Measurements from ENCODE around the gene RAET1E.
"Not testable (repeated sequence)": the region's sequence is repeated elsewhere in the genome, so short reads cannot be mapped to it uniquely, and the experiment has no call there.

RAET1E gene

GRCh38 chr6:149925253-149925973 lies 27.5 kb upstream of the RAET1E start:
- TF ChIP-seq, protein P1, sequence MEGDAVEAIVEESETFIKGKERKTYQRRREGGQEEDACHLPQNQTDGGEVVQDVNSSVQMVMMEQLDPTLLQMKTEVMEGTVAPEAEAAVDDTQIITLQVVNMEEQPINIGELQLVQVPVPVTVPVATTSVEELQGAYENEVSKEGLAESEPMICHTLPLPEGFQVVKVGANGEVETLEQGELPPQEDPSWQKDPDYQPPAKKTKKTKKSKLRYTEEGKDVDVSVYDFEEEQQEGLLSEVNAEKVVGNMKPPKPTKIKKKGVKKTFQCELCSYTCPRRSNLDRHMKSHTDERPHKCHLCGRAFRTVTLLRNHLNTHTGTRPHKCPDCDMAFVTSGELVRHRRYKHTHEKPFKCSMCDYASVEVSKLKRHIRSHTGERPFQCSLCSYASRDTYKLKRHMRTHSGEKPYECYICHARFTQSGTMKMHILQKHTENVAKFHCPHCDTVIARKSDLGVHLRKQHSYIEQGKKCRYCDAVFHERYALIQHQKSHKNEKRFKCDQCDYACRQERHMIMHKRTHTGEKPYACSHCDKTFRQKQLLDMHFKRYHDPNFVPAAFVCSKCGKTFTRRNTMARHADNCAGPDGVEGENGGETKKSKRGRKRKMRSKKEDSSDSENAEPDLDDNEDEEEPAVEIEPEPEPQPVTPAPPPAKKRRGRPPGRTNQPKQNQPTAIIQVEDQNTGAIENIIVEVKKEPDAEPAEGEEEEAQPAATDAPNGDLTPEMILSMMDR (IDR thresholded peaks at IDR 0.05; ENCODE audit: borderline replicate concordance, insufficient read depth, low read depth, low read length) = no peak

DNA sequence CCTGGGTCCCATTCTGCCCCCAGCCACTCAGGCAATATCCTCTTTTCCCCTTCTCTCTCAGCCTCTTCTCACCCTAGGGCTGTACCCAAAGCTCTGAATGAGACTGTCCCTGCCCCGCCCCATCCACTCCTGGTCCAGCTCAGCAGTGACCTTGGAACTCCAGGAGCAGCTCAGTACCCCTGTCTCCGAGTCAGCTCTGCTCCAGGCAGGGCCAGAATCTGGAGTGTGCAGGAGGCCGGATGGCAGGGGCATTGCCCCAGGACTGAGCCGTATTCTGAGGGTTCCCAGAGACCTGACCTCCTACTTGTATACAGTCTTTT lies 27.0 kb upstream of the RAET1E start:
- TF ChIP-seq, protein P1 (IDR thresholded peaks at IDR 0.05; ENCODE audit: borderline replicate concordance, insufficient read depth, low read depth, low read length) = no peak
- no peak overlapping the region for H3K4me3 ChIP-seq (ENCODE audit: low read depth, low read length)

More at GRCh38 chr6:149925253-149925973, 27.5 kb upstream of the RAET1E start:
- no peak overlapping the region for H3K4me3 ChIP-seq (ENCODE audit: low read depth, low read length)

DNA sequence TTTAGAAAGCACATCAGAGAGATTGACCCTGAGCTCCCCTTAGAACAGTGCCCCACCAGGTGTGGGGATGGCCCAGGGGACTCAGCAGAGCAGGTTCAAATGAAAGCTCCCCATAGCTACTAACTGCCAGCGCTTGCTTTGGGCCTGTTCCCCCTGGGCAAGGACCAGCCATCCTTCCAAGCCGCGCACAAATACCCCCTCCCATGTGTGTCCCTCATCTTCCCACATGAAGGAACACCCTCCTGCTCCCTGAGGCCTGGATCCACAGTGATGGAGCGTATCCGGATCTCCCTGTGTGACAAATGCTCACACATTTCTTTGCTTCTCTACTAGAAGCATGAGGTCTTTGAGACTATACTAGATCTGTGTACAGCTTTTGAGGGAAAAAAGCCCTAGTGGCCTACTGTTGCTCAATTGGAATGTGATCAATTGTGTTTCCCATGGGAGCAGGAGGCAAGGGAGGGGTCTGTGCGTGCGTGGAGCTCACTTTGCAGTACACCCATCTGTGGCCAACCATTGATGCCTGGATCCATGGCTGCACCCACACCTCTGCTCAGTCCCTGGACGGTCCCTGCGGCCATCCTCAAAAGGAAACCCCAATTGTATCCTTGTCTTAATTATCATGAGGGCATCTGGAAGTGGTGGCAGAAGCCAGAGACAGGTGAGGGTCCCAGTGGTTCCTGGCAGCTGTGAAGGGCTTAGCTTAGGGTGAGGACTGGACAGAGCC lies 26.5 kb upstream of the RAET1E start:
- TF ChIP-seq, protein P1 (IDR thresholded peaks at IDR 0.05; ENCODE audit: borderline replicate concordance, insufficient read depth, low read depth, low read length) = no peak
- H3K4me3 ChIP-seq (ENCODE audit: low read depth, low read length) = no peak overlapping the region

DNA sequence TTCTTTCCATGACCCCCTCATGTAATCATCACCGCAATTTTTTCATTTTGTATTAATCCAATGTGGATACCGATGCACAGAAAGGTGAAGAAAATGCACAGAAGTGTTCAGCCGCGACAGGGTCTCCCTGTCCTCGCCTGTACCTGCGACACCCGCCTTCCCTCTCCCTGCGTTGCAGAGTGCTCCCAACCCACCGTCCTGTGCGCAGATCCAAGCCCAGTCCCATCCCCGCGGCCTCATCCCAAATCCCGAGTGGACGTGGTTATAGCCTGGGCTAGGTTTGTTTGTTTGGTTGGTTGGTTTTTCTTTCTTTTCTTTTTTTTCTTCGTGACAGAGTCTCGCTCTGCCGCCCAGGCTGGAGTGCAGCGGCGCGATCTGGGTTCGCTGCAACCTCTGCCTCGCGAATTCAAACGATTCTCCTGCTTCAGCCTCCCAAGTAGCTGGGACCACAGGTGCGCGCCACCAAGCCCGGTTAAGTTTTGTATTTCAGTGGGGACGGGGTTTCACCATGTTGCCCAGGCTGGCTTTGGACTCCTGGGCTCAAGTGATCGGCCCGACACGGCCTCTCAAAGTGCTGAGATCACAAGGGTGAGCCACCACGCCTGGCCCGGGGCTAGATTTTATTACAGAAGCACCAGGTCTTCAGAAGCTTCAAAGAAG lies 25.5 kb upstream of the RAET1E start:
- H3K4me3 ChIP-seq (ENCODE audit: low read depth, low read length) = no peak overlapping the region
- TF ChIP-seq, protein P1 (IDR thresholded peaks at IDR 0.05; ENCODE audit: borderline replicate concordance, insufficient read depth, low read depth, low read length) = no peak

- TF ChIP-seq, protein P1 (IDR thresholded peaks at IDR 0.05; ENCODE audit: borderline replicate concordance, insufficient read depth, low read depth, low read length) = no peak
- no peak within 1 kb of the TSS for H3K4me3 ChIP-seq (ENCODE audit: low read depth, low read length)
These were observed 24.9 kb upstream of the RAET1E start, which contains the start of gene RAET1G for GRCh38 chr6:149922642-149923326. Gene RAET1G, minus strand, starts transcription at chr6:149923121. Its CDS starts 111 bp downstream, at chr6:149923010.

DNA sequence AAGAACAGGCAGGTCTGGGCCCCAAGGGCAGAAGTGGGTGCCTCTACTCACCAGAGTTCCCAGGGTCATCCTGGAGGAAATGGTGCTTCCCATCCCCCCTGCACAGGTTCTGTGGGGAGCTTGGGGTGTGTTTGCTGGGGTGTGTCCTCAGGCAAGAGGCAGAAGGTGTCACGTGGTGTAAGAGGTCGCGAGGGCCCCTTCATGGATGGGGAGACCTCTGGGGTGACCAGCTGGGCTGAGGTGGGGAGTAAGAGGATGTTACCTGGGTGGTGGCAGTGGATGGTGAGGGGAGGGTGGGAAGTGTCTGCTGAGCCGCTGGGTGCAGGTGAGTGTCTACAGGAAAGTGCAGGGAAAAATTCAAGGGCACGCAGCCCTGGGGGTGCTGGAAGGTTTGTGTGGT lies 24.2 kb upstream of the RAET1E start:
- not testable (repeated sequence) for H3K4me3 ChIP-seq (ENCODE audit: low read depth, low read length)

DNA sequence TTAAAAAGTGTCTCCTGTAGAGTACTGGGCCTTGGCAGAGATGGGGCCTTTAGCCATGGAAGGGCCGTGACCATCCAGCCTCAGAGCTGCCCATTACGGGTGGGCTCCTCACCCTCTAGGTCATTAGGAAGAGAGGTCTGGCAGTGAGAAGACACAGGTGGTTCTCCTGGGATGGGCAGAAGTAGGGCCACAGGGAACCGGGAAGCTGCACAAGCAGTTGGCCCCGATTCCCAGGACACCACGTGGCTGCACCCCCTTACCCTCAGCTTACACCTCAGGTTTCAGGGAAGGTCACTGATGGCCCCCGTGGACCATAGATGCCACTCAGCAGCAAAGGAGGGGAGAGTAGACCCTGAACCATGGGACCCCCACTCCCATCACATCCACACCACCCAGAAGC lies 23.4 kb upstream of the RAET1E start:
- no peak overlapping the region for H3K4me3 ChIP-seq (ENCODE audit: low read depth, low read length)
- TF ChIP-seq, protein P1 (IDR thresholded peaks at IDR 0.05; ENCODE audit: borderline replicate concordance, insufficient read depth, low read depth, low read length) = no peak

Data from GM12875 (cell line).